ENCODE data around the gene GAPVD1.

The GAPVD1 gene

DNA sequence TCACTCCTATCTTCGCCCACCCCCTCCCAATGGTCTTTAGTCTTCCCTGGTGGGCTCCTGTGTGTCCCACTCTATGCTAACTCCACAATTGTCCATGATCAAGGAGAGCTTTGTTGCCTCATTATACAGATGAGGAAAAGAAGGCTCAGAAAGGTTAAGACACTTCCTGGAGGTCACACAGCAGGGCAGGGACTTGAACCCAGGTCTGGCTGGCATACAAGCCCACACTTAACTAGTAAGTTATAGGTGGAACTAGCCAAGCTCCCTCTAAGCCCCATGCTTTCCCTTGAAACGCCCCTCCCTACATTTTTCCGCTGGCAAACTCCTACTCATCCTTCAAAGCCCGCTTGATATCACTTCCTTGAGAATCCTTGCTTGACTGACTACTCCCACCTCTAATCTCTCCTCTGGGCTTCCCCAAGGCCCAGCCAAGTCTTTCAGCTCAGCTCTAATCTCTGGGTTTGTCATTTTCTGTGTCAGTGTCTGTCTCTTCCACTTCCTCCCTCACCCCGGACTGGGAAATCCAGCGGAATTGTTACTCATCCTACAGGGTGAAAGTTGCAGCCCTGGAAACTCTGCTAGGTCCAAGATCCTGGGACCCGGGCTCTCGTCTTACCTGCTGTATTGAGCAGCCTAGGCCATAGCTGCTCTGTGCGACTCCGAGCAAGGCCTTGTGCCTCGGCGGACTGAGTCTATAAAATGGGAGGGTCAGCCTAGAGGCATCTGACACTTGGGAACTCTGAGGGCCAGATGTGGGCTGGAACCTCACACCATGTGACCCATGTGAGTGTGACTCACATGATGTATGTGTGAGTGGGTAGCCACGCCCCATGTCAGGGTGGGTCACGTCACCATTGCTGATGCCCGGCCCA lies 144.5 kb downstream of the GAPVD1 start:
- DNase-seq (ENCODE audit: low read depth), result peak; percentile 86

DNA sequence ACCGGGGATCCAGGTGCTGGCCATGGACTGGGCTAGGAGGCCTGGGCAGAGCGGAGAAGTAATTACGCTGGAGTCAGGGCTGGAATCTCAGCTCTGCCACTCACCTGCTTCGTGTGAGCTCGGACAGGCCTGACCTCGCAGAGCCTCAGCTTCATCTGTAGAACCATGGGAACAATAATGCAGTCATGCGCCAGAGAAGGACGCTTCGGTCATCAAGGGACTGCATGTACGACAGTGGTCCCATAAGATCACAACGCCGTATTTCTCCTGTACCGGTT lies 145.1 kb downstream of the GAPVD1 start:
- no peak for DNase-seq (ENCODE audit: low read depth)

DNA sequence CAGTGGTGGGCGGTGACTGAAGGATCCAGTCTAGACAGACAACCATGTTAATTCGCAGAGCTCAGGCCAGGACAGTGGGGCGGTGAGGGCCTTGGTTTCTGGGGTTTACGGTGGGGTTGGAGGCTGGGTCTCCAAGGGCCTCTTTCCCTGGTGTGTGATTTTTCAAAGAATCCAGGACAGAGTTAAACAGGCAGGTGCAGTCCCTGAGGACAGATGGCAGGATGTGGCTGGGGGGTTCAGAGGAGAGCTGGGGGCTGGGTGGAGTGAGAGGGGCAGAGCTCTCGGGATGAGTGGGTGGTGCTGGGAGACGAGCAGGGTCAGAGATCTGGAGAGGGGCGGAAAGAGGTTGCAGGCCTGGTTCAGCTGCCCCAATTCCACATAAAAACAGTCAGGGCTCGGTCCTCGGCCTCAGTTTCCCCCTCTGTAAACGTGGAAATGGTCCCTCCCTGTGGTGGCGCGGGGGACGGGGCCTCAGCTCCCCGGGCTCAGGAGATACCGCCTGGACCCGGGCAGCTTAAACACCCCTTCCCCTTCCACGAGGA lies 145.9 kb downstream of the GAPVD1 start:
- no peak for DNase-seq (ENCODE audit: low read depth)

DNA sequence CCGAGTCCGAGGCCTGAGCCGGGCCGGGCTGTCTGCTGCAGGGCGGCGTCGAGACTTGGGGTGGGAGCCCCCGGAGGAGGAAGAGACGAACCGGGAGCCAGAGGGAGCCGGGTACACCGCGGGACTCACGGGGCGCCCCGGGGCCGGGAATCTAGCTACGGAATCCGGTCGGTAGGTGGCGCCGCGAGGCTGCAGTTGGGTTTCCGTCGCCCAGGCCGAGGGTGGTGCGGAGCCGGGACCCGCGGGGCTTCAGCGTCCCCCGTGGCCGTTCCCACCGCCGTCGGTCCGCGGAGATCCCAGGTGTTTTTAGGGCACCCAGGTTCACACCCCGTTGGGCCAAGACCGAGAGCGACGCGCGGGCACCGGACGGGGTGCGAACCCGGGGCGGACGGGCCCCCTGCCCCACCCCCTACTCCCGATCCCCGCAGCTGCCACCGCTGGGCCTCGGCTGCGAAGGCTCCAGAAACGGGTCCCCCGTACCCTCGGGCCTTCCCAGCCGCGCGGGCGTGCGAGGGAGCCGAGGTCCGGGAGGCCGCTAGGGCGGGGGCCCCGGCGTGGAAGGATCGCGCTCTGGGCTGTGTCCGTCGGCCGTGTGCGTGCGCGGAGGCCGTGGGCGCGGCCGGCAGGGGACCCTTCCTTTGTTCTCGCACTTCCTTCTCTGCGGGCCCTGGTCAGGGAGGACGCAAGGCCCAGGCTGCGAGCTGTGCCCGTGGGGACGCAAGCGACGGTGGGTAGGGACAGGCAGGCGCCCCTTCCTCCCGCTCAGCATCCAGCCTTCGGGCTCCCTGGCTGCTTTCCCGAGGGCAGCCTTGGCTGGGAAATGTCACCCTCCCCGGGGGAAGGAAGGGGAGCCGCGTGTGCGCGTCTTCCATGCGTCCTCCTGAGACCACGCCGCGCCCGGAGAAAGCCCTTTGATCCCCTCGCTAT lies 146.6 kb downstream of the GAPVD1 start:
- DNase-seq (ENCODE audit: low read depth), result peak; percentile 83

DNA sequence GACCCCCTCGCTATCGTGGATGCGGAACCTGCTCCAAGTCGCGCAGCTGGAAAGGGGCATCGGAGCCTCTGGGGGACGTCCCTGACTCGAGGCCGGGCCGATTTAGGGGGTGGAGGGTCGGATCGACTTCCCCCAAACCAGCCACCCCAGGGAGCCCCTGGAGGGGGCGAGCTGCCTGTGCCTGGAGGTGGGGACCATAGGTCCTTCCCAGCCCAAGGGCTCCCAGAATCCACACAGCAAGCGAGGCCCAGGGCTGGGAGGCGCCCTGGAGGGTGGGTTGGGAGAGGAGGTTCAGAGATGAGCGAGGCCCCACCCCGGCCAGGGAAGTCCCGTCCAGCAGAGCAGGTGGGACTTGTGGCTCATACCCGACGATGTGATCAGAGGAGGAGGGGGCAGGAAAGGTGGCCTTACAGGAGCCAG lies 147.6 kb downstream of the GAPVD1 start:
- DNase-seq (ENCODE audit: low read depth), result peak; percentile 37

DNA sequence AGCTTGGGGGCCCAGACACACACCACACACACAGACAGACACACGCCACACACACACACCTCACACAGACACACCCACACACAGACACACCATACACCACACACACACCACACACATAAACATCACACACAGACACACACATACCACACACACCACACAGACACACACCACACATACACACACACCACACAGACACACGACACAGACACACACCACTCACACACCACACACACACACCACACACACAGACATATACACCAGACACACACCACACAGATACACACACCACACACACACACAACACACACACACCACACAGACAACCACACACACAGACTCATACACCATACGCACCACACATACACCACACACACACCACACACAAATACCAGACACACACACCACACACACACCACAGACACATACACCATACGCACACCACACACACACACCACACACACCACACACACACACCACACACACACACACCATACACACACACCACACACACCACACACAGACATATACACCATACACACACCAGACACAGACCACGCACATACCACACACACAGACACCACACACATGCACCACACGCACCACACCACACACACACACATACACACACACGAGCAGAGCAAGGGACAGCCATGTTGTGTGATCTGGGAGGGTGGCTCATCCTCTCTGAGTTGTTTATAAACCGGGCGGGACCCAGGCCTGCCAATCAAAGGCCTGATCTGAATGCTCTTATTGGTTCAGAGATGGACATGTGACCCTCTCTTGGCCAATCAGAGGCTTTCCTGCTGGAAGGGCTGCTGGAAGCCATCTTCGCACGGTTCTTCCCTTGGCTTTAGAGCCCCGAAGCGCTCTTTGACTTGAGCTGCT lies 148.3 kb downstream of the GAPVD1 start:
- peak; percentile 63 for DNase-seq (ENCODE audit: low read depth)

DNA sequence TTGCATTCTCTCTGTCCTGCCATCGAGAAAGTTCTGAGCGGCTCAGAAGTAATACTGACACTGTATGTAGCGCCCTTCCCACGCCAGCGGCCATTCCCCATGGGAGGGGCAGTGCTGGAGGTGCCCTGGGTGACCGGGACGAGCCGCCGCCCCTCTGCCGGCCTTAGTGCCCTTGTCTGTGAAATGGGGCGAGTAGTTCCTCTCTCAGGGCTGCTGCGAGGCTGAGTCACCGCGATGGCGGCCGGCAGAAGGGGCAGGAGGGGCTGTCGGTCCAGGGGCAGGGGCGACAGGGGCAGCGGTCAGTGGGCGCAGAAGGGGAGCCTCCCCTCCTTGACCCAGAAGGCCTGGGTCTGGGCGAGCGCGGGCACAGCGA lies 148.9 kb downstream of the GAPVD1 start:
- DNase-seq (ENCODE audit: low read depth), result no peak

DNA sequence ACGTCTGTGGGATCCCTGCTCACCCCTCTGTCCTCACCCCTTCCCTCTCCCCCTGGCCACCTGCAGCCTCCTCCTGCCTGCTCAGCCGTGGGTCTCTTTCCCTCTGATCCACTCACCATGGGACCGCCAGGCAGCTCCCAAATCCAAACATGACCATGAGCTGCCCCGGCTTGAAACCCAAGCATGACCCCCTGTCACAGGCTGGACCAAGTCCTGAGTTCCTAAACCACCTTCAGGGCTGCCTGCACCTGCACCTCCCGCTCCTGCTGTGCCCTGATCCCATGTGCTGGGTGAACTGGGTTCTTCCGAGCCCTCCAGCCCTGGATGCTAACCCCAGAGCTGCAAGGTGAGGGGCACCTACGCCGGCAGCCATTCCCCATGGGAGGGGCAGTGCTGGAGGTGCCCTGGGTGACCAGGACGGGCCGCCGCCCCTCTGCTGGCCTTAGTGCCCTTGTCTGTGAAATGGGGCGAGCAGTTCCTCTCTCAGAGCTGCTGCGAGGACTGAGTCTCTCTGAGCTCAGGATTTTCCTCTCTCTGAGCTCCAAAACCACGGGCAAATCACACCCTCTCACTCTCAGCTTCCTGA lies 149.6 kb downstream of the GAPVD1 start:
- DNase-seq (ENCODE audit: low read depth), result no peak

DNA sequence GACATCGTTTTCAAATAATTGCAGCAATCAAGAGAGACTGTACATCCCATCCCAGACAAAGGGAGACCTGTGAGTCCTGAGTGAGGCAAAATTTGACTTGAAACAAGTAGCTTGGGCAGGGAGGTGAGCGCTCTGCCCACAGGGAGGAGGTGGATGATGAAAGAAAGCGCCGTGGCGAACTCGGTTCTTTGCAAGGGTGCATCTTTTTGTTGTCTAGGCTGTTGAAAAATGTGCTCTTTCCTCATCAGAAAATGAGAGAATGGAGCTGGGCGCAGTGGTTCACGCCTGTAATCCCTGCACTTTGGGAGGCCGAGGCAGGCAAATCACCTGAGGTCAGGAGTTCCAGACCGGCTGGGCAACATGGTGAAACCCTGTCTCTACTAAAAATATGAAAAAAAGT lies 150.5 kb downstream of the GAPVD1 start:
- DNase-seq (ENCODE audit: low read depth), result no peak

DNA sequence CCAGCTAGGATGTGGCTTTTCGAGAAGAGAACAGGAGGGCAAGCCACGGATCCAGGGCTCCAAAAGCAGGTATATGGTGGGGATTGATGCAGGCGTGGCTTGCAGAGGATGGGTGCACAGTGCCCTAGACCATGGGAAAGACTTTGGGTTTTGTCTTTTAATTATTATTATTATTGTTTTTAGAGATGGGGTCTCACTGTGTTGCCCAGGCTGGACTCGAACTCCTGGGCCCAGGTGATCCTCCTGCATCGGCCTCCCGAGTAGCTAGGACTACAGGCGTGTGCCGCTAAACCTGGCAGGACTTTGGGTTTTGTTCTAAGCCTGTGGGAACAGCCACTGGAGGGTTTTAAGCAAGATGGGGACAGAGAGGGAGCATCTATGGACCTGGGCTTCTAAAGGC lies 152.0 kb downstream of the GAPVD1 start:
- no peak for DNase-seq (ENCODE audit: low read depth)

DNA sequence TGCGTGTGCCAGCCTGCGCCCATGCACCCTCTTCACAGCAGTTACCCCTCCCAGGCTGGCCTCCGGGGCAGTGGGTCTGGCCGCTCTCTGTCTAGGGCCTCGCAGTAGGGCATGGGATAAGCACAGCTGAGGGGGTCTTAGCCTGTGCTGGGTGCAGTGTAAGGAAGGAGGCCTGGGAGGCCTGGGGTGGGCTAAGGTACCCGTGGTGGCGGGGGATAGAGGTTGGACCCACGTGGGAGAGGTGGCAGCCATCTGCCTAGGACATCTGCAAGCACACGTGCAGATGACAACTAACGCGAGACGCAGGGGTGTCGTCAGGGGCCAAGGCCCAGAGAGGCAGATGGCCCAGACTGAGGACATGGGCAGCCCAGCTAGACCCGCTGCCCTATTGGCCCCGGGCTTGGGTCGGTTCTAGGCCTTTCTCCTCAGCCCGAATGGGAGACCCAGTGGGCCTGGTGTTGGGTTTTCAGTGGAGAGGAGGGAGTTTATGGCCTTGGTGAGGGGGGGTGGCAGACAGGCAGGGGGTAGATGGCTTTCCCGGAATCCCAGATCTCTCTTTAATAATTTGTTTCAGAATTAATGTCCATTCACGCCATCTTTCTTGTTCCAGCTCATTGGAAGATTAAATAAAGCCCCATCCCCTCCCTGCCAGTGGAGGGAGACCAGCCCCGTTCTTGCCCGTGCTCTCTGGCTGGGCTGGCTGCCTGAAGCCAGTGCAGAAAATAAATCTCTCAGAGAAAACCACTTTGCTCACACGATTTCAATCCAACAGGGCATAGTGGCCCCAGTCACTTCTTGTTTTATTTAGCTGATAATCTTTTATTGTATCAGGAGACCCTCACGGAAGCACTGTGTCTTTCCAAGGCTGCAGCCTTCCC lies 154.2 kb downstream of the GAPVD1 start:
- DNase-seq (ENCODE audit: low read depth), result no peak

DNA sequence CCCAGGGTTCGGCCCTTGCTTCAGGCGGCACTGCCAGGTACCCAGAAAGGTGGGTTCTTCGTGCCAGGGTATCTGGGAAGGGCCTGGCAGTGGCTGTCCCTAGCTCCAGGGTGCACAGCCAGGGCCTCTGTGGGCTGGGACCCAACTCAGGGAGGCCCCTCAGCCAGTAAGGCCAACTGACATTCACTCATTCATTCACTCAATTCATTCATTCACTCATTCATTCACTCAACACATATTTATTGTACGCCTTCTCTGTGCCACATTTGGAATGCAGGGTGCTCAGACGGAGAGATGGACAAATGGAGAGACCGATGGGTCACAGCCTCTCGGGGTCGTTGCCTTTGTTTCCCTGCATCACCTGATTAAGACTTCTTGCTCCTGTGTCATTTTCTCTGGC lies 154.9 kb downstream of the GAPVD1 start:
- DNase-seq (ENCODE audit: low read depth), result no peak

All from ELR (cell line).